NCI-H510A (cell line): ENCODE data around the gene PMPCA.

Experiments used
- DNase-seq: peaks from one replicate; lab custom pipeline; 2025; lab: John Stamatoyannopoulos, UW

Gene PMPCA

DNA sequence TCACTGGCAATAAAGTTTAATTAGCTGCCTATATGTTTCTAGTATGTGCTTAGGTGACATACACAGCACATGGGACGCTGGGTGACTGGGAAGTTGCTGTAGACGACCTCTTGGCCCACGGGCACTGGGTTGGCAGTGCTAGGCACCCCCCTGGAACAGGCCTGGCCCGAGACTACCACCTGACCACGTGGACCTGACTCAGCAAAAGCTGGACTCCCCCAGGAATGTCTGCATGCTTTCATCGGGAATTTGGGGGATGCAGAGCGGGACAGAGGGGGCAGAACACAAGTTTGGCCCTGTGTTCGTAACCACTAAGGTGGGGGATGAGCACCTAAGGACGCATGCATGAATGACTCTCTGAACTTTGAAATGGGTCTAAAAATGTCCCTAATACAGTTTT, 45.8 kb downstream of the PMPCA start:
- no peak for DNase-seq

DNA sequence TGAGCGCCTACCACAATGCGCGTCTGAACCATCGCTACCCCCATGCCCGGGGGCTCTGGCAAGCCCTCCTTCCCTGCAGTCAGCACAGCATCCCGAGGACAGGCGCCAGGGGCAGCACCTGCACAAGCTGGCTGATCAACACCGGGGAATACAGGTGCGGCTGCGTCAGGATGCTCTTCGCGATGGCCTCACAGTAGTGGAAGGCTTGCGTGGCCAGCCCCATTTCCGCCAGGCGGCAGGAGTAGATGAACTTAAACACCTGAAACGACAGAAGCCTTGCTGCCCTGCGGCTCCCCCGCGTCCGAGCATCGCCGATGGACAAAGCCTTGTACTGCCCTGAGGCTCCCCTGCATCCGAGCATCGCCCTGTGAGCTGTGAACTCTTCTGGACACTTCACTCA, 46.9 kb downstream of the PMPCA start:
- DNase-seq, result no peak

DNA sequence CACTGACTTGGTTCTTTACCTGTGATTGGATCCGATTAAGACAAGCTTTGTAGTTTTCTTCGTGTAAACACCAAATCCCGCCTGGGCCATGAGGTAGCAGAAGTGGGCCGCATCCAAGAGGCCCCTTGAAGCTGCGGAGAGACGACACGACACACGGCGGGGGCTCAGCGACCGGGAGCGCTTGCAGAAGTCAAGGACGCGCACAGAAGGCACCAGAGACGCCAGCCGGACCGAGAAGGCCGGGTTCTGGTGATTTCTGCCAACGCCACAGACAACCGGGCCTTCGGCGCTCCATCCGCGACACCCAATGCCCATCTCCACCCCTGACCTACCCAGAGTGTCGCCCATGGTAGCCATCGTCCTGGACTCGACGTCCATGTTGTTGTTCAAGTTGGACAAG, 49.0 kb downstream of the PMPCA start:
- no peak for DNase-seq

GRCh38 chr9:136460772-136461325, 50.4 kb downstream of the PMPCA start:
- no peak for DNase-seq

DNA sequence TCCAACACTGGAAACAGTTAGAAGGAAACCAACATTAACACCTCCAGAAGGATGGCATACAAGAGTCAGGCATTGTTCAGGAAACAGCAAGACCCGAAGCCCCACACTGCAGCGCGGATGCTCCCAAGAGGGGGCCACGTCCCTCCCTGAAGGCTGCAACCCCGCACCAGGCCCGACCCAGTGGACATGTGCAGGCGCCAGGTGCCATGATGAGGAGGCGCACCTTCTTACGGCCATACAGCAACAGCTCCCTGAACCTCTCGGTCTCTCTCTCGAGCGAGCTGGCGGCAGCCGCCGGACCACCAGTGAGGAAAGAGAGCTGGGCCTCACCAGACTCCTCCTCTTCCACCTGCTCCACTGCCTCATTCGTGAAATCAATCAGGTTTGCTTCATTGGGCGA, 52.2 kb downstream of the PMPCA start:
- no peak for DNase-seq

DNA sequence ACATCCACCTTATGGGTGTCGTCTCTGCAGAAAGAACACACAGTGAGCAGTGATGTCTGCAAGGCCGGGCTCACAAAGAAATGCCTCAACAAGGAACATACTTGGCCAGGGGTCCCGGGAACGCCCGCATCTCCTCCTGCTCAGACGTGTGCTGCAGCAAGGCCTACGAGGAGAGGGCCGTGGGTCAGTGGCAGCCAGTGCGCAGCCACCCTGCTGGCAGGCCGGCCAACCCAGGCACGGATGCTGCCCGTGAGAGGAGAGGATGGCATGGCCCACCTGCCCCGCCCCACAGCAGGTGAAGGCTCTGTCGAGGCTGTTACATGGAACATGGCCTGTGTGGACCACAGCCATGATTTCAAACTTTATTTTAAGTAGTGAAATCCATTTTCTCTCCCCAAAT, 53.1 kb downstream of the PMPCA start:
- DNase-seq, result no peak

DNA sequence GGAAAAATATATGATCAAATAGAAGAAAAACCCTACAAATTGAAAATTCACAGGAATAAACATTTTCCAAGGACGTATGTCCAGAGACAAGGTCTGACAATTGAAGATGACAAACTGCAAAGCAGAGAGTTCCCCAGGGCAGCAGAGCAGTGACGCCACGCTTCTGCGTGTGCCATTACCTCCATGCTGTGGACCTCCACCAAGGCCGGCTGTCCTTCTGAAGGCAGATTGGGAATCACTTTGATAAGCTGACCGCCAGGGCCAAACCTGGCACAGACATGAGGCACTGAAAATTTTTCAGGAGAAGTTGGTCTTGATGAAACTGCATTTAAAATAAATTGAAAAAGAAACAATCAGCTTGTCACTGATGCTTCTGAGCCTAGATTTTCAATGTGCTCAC, 53.8 kb downstream of the PMPCA start:
- no peak for DNase-seq

DNA sequence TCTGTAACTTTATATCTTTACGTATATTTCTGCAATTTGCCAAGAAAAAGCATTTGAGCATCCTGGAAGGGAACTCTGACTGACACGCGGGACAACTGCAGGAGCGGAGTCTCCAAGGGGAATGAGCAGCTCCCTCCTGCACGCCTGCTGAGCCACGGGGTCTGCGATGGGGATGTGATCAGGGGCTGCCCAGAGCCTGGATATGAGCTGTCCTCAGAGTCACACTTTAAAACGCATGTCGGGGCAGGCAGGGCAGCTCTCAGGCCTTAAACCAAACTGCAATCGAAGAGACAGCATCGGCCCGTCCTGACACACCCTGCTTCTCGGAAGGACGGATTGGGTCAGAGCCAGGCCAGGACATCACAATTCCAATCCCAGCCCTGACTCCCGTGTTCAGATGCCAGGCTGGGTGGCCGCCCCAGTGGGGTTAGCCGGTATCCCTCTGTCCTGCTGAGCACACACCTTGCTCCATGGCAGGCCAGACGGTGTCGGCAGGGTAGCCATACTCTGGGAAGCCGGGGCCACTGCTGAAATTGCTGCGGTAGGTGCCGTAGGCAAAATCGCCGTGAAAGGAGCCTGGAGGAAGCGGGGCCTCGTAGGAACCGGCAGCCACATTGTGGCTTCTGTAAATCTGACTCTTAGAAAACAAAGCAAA, 55.2 kb downstream of the PMPCA start:
- DNase-seq, result no peak

DNA sequence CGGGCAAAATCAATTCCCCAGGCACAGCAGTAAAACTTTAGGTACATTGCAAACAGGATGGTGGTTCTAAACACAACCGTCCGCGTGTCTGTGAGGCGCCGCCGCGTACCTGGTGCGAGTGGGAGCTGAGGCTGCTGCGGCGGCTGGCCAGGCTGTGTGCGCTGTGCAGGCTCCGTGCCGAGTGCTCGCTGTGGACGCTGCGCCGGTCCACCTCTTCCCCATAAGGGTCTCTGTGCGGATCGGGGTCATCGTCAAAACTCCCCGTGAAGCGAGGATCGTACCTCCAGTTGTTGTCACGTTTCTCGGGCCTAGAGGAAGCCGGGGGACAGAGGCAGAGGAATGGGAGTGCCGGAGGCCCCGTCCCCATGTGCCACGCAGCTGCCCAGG, 55.7 kb downstream of the PMPCA start:
- DNase-seq, result no peak

DNA sequence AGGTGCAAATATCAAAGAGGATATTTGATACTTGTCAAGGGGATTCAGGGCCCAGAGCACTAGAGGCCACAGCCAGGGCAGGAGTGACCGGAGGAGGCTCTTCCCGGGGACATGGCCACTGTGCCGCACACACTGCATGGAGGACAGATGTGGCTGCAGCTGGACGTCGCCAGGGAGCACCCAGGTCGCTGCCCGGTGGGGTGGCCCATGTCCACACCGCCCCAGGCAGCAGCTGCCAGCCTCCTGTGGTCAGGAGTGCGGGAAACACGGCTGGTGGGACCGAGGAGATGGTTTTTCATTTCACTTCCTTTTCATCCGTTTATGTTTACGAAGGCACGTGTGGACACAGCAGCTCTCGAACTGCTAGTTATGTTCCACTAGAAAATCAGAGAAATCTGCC, 57.3 kb downstream of the PMPCA start:
- no peak for DNase-seq

GRCh38 chr9:136470356-136470755, 59.9 kb downstream of the PMPCA start:
- no peak for DNase-seq

DNA sequence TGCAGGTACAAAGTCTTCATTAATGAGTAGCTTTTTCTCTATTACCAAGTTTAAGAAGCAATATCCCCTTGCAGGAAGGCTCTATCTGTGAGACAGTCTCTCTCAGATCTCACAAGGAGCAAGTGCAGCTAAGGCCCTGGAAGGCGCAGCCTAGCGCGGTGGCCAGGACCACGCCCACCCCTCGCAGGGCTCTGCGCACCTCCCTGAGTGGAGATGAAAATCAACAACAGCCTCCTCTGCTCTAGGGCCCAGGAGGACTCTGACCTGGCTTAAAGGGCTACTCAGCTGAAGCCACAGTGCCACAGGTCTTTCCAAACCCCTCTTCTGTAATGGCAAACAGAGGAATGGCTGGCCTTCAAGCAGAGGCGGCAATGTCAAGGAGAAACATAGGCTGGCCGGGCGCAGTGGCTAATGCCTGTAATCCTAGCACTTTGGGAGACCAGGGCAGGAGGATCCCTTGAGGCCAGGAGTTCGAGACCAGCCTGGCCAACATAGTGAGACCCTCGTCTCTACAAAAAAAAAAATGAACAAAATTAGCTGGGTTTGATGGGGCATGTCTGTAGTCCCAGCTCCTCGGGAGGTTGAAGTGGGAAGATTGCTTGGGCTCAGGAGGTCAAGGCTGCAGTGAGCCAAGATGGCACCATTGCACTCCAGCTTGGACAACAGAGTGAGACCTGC, 60.5 kb downstream of the PMPCA start:
- DNase-seq, result no peak

GRCh38 chr9:136471802-136472487, 61.5 kb downstream of the PMPCA start:
- DNase-seq, result no peak

DNA sequence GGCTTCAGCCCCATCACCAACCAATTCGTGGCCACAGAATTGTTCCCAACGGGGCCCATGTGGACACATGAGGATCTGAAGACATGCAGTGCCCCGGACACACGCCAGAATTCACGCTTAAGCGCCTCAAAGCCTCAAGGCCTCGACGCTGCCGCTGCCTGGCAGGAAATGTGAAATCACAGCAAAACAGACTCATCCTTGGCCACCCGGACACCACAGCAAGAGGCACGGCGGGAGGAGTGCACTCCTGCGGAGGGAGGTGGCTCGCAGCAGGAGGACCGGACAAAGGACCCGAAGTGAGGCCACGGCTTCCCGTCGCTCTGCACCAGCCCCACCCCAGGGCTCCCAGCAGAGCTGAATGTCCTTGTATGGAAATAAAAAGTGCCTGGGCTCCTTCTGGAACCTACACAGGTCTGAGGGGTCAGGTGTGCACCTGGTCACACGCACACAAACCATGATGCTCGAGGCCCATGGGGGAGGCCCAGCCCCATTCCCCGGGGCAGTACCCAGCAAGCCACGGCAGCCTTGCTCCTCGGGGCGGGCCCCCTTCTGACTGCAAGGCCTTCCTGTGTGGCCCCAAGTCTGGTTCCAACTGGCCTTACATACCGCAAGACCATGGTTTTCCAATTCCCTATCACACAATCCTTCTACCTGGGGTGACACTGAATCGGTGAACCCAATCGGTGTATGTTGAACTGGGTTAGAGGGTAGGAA, 62.3 kb downstream of the PMPCA start:
- no peak for DNase-seq

DNA sequence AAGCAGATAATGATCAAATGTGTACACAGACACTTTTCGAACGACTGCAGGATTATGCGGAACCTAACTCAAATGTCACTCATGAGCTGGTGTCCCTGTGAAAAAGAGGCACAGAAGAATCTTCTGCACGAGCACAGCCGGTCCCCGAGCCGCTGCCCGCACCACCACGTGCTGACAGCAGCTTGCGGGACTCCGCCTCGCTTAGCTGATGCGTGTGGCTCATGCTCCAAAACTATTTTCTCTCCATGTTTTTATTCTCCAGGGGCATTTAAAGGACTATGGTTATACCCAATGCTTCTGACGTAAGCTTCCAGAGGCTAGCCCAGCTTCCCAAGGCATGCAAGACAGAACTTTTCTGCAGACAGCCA, 62.9 kb downstream of the PMPCA start:
- DNase-seq, result no peak
